GM10266 (cell line): ENCODE measurements around the gene TMEM92.

ENCODE experiments used
- DNase-seq: peaks from one replicate; pipeline ENCODE4 v3.0.0; 2012; ENCODE audit errors: extremely low spot score
- CTCF ChIP-seq: IDR thresholded peaks from 2 replicates; pipeline ENCODE4 v1.5.1; 2012; ENCODE audit warnings: mild to moderate bottlenecking, low read depth; ENCODE audit not compliant: control insufficient read depth, insufficient read depth; ENCODE audit errors: missing control alignments

Gene TMEM92

GRCh38 chr17:50241431-50241830 is 32.8 kb upstream of the TMEM92 start:
- no peak for TF ChIP-seq CTCF
- no peak for DNase-seq

- no peak for DNase-seq
- TF ChIP-seq CTCF: no peak
Measured at GRCh38 chr17:50244771-50245170, 29.5 kb upstream of the TMEM92 start.

- no peak for TF ChIP-seq CTCF
- no peak for DNase-seq
Measured at GRCh38 chr17:50248255-50248654, 26.0 kb upstream of the TMEM92 start.

- no peak for DNase-seq
- no peak for TF ChIP-seq CTCF
Measured at GRCh38 chr17:50252781-50253180, 21.5 kb upstream of the TMEM92 start.

GRCh38 chr17:50255766-50256635 is 18.3 kb upstream of the TMEM92 start:
- no peak for TF ChIP-seq CTCF
- no peak for DNase-seq

- no peak for TF ChIP-seq CTCF
- DNase-seq: peak; percentile 8
Measured at GRCh38 chr17:50256826-50257618, 17.2 kb upstream of the TMEM92 start.

- no peak for TF ChIP-seq CTCF
- no peak for DNase-seq
Measured at GRCh38 chr17:50257676-50258224, 16.5 kb upstream of the TMEM92 start.
